Measurements from ENCODE around the gene SLC49A4. TPM values are rescaled to one million over a fixed set of nuclear protein-coding genes. Genes with fewer than 3 reads are reported as not detected.

The SLC49A4 gene
- polyA plus RNA-seq, 1 experiment: 16.4 TPM

- H3K9me3 ChIP-seq (ENCODE audit: control insufficient read depth, insufficient read depth, low read length): no peaks in the 10 kb centered on the region
- H3K27ac ChIP-seq (ENCODE audit: low read depth, low read length): no peak overlapping the region
- no peak for TF ChIP-seq CTCF (IDR thresholded peaks at IDR 0.05; ENCODE audit: low read depth, low read length)
- DNase-seq (ENCODE audit: low read depth, low spot score): no peak
- no peak overlapping the region for H3K4me3 ChIP-seq (ENCODE audit: low read depth, low read length)
- POLR2A ChIA-PET: no interaction called here
- no peaks in the 10 kb centered on the region for H3K27me3 ChIP-seq (ENCODE audit: control insufficient read depth, insufficient read depth, low read length)
- CTCF ChIA-PET: interaction anchor here (0.6 kb wide), 1 partner anchor 12 kb away, joined by 7 read pairs; no protein-coding TSS in a partner anchor
Observed at GRCh38 chr3:122767540-122768372, 27.1 kb upstream of the SLC49A4 start.

- H3K27me3 ChIP-seq (ENCODE audit: control insufficient read depth, insufficient read depth, low read length): no peaks in the 10 kb centered on the region
- no peak for TF ChIP-seq CTCF (IDR thresholded peaks at IDR 0.05; ENCODE audit: low read depth, low read length)
- ChIA-PET POLR2A (no interaction called here), CTCF (no interaction called here)
- no peaks in the 10 kb centered on the region for H3K9me3 ChIP-seq (ENCODE audit: control insufficient read depth, insufficient read depth, low read length)
- no peak overlapping the region for H3K27ac ChIP-seq (ENCODE audit: low read depth, low read length)
- no peak for DNase-seq (ENCODE audit: low read depth, low spot score)
- no peak overlapping the region for H3K4me3 ChIP-seq (ENCODE audit: low read depth, low read length)
Observed at GRCh38 chr3:122770521-122771202, 24.2 kb upstream of the SLC49A4 start.

- TF ChIP-seq CTCF (IDR thresholded peaks at IDR 0.05; ENCODE audit: low read depth, low read length): no peak
- DNase-seq (ENCODE audit: low read depth, low spot score): no peak
- CTCF ChIA-PET: interaction anchor here (0.7 kb wide), 1 partner anchor 12 kb away, joined by 3 read pairs; no protein-coding TSS in a partner anchor
- H3K27me3 ChIP-seq (ENCODE audit: control insufficient read depth, insufficient read depth, low read length): no peaks in the 10 kb centered on the region
- H3K27ac ChIP-seq (ENCODE audit: low read depth, low read length): no peak overlapping the region
- no peak overlapping the region for H3K4me3 ChIP-seq (ENCODE audit: low read depth, low read length)
- no peaks in the 10 kb centered on the region for H3K9me3 ChIP-seq (ENCODE audit: control insufficient read depth, insufficient read depth, low read length)
- POLR2A ChIA-PET: no interaction called here
Observed at GRCh38 chr3:122772827-122773226, 22.0 kb upstream of the SLC49A4 start.

GRCh38 chr3:122773944-122774509, 20.8 kb upstream of the SLC49A4 start:
- CTCF ChIA-PET: interaction anchor here (1.8 kb wide), 1 partner anchor 19 kb away, joined by 9 read pairs; no protein-coding TSS in a partner anchor
- POLR2A ChIA-PET: no interaction called here
- Histone ChIP-seq H3K27ac (ENCODE audit: low read depth, low read length) (no peak overlapping the region), H3K27me3 (ENCODE audit: control insufficient read depth, insufficient read depth, low read length) (no peaks in the 10 kb centered on the region), H3K4me3 (ENCODE audit: low read depth, low read length) (no peak overlapping the region), H3K9me3 (ENCODE audit: control insufficient read depth, insufficient read depth, low read length) (no peaks in the 10 kb centered on the region)
- no peak for DNase-seq (ENCODE audit: low read depth, low spot score)
- no peak for TF ChIP-seq CTCF (IDR thresholded peaks at IDR 0.05; ENCODE audit: low read depth, low read length)

Measured in AG04450 (cell line).